Pons (tissue), 1 donor: ENCODE measurements around the gene GDF7.

Source experiments
- DNase-seq: peaks from one replicate; pipeline ENCODE4 v3.0.0-alpha.2; 2016; ENCODE audit warnings: low spot score

Gene GDF7

GRCh38 chr2:20666304-20667150 lies at the start of gene GDF7:
Gene GDF7 (plus strand): TSS chr2:20667144. CDS start chr2:20667240, 96 bp downstream.
- DNase-seq = no peak

DNA sequence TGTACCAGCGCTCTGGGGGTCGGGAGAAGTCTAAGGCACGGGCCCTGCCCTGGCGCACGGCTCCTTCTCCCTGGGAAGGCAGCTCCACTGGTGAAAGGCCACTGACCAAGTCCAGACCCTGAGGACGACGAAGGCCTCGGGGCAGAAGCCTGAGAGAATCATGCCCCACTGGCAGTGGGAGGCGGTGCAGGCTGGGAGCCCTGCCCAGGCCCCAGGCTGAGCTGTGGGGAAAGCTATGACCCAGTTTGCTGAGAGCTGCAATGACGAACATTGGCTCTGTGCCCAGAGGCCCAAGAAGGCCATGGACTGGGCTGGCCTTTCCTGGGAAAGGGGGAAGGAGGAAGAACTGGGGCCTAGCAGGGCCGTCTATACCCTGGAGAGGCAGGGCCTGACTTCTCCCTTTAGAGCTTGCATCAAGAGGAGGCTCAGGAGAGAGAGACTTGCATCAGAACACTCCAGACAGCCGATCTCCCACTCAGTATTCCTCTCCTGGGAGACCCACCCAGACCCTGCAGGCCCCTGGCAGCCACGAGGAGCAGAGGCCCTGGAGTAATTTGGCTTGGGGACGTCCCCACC lies 49.0 kb upstream of the GDF7 start:
- peak; percentile 98 for DNase-seq

DNA sequence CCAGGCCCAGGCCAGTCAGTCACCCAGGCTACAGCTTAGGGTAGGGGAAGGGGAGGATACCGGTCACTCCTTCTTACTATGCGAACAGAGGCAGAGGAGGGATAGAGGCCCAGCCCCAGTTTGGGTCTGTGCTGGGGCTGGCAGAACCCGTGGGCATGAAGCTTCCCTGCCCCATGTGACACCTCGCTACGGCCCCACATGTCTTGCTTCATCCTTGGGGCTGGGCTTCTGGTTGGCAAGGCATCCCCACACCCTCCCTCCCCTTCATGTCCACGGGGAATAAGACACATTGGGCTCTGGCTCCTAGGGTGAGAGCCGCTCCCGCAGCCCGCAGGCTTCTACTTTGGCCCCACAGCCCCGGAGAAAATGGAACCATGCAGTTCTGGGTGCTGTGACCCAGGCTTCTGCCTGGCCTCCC lies 48.5 kb upstream of the GDF7 start:
- DNase-seq = no peak

- DNase-seq = no peak
Measured at GRCh38 chr2:20618886-20619521, 47.9 kb upstream of the GDF7 start.

- DNase-seq = no peak
Measured at GRCh38 chr2:20619624-20620024, 47.3 kb upstream of the GDF7 start.

- DNase-seq = no peak
Measured at GRCh38 chr2:20620271-20620681, 46.7 kb upstream of the GDF7 start.

DNA sequence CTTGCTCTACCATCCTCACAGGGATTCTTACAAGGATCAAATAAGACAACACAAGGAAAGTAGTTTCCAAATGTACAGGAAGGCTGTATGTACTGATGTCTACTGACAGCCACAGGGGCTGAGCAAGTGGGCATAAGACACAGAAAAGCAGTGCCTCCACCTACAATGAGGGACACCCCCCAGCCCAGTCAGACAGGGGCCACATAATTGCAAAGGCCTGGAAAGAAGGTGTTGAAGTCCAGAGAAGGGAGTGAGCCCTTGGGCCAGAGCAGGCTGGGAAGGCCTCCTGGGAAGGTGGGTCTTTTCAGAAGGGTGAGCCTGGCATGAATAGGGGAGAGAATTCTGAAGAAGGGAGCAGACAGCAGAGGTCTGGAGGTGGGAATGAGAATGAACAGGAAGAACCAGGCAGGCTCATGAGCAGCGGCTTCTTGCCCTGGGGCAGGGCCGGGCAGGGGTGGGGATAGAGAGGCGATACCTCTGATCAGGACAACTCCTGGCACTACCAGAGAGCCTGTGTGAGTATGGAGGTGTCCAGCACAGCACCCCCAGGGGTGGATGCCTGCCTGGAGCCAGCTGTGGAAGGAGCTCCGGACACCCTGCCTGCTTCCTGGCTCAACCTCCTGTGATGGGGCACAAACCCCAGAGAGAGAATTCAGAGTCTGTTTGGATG lies 46.1 kb upstream of the GDF7 start:
- no peak for DNase-seq

DNA sequence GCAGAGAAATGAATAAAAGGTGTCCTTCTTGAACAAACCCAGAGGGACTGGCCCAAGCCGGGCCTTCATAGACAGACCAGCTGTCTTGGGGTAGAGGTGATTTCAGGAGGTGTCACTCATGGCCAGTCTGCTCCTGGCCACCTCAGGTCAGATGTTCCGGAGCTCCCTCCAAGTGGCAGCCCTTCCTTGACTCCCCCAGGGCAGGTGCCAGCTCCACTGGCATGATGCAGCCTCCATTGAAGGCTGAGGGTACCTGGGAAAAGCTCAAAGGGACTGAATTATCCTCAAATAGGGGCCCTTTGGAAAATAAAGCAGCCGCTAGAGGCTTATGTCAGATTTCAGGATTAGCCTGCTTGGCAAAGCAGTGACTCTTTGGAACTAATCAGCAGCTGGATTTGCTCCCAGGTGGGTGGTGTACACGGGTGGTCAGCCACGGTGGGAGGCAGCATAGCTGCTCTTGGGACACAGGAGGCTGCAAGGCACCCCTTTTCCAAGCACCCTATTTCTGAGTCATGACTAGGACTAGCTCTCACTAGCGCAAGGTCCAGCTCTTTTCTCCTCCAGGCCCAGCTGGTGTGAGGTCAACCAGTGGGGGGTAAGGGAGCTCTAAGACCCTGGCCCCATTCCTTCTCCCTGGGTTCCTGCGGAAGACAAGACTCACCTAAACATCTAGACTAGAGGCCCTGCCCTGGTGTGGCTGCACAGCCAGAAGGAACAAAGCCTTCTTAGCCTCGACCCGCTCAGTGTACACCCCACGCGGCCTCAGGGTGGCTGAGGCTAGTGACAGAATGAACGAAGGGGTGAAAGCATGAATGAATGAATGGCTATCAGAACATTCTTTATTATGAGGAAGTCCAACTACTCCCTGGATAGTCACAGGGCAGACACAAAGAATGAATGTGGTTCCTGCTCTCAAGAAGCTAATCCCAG lies 45.3 kb upstream of the GDF7 start:
- no peak for DNase-seq

GRCh38 chr2:20622296-20622686 lies 44.7 kb upstream of the GDF7 start:
- DNase-seq = no peak

DNA sequence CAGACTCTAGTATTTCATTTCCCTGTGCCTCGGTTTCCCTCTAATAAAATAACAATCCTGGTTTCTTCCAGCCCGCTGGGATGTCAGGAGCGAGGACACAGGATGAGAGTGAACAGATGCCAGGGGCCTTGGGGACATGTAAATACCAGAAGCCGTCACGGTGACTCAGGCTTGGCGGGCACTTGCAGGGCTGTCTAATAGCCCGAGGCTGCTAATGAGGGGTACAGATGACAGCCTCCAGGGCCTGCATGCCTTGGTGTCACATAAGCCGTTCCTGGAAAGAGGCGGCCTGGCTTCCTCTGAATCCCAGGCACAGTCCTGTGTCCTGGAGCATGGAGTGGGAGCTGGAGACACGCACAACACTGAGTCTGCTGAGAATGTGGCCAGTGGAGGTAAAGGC lies 44.2 kb upstream of the GDF7 start:
- DNase-seq = no peak

DNA sequence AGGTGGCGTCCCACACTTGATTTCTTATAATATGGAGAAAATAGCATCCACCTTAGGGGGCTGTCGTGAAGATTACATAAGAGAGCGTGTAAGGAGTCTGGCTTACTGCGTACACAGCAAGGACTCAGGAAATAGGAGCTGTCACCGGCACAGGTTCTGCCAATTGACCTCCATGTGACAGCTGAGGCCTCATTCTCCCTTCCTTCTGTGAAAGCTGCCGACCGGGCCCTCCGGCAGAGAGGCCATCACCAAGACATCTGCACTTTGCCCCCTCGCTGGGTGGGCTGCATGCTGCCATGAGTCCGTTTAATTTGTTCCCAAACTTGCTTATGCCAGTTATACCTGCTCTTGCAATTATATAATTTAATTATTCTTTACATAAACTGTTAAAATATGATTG lies 43.7 kb upstream of the GDF7 start:
- DNase-seq = no peak

- DNase-seq = no peak
Measured at GRCh38 chr2:20623741-20624155, 43.2 kb upstream of the GDF7 start.

DNA sequence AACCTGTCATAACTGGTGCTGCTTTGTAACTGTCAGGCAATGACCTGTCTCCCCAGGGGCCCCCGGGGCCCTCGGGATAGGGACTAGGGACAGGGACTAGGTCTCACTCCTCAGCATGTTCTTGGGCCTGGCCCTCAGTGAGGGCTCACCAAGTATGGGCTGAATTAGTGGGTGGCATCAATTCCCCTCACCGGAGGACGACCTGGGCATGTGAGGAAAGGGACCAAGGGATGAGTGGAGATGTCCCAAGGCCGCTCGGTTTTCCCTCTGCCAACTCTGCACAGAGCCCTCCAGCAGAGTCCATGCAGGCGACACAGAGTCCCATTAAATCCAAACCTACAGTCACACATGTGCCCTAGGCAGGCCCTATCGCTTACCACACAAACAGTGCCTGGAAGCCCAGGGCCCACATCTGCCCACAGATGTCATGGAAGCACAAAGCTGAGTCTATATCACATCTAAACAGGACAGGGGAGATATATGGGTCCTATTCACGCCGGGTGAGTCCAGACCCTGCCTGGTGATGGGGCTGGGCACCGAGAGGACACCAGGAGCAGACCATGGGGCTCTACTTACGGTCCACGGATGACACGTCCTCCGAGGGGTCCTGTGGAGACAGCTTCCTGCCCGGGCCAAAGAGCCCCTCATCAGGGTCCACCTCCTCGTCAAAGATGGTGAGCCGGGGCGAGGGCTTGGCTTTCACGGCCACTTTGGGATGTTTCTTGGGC lies 42.6 kb upstream of the GDF7 start:
- DNase-seq = no peak

GRCh38 chr2:20624884-20625485 lies 42.0 kb upstream of the GDF7 start:
- DNase-seq = no peak

DNA sequence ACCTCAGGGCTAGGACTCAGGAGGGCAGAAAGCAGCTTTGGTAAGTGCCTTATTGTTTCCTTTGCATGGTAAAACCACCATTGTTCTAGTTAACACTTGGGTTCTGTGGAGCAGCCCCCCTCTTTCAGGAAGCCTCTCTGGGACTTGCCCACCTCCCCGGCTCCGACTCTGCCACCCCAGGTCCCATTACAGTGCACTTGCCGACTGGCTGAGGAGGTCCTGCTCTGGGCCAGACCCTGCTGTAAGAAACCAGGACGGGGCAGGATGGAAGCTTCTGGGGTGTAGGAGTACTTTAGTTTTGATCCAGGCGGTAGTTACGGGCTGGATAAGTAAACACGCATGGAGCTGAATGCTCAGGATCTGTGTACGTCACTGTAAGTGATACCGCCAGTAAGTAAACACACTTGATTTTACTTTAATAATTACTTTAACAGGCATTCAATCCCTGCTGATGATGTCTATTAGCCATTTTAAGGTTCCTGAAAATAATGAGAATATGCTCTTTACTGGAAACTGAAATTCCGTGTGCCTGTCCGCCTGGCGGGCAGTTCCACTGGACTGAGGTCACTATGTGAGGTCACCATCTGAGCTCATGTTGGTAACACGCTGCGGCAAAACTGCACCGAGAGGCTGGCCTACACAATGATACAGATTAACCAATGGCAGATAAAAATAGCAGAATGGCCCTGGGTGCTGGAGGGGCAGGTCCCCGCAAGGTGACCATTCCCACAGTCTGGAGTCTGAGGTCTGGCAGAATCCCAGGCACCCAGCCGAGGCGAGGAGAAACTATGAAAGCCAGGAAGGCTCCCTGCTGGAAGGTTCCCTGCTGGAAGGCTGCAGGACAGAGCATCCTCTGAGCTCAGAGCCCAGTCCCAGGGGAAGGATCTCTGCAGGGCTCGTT lies 41.2 kb upstream of the GDF7 start:
- no peak for DNase-seq

DNA sequence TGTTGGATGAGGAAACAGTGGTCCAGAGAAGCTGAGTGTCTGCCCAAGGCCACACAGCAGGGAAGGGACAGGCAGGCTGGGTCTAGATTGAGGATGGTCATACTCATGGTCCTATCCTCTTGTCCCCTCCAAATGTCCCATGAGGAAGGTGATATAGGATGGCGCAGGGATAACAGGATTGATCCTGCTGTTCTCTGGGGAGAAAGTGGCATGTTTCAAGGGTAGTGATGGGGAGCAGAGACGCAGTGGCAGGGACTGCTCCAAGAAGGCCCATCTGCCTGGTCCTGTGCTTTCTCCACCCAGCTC lies 40.6 kb upstream of the GDF7 start:
- no peak for DNase-seq

DNA sequence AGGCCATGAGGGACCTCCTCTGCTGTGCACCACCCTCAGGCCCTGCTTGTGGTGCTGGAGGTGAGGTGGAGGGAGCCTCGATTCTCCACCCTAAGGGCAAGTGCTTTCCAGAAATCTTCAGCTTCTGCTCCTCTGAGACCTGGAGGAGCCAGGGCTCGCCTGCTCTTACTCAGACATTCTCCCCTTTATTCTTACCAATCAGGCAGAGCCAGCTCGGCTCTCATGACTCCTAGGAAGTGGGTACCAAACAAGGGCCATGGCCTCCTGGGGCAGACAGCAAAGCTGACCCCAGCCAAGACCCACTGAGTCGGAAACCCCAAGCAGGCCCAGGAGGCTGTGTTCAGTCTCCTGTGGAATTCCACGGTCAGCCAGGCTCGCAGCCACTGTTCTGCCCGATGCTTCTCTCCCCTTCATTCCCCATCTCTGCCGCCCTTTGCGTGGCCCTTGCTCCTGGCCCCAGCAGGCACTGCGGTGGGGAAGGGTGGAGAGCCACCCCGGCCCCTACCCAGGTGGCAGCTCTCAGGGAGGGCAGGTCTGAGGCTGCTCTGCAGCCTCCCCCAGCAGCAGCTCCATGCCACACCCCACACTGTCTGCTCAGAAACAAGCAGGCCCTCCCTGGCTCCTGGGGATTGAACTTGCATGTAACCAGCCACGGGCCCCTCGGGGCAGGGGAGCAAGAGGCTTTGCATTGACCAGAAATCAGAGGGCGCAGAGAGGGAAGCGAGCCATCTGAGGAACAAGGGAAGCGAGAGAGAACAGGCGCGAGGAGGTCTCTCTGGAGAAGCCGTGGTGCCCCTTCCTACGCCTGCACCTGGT lies 40.0 kb upstream of the GDF7 start:
- DNase-seq = no peak

DNA sequence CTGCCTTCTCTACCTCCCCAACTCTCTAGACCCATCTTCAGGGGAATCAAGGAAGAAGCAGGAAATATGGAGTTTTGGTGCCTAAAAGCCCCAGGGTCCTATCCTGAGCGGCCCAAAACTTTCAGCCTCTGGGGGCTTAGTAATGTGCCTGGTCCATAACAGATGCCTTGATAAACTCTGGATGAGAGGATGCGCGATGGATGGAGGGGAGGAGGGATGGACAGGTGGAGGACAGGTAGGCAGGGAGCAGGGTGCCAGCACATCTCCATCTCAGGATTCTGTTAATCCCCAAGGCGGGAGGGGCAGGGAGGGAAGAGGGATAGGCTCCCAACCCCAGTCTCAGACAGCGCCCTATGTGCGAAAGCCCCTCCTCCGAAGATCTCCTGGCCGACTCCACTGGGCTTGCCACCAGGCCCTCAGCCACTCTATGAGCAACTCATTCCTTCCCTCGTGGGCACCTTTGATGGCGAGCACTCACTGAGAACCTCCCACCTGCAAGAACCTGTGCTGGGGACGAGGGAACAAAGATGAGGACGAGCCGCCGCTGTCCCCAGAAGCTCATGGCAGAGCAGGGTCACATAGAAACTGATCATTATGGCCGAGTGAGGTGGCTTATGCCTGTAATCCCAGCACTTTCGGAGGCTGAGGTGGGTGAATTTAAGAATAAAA lies 39.1 kb upstream of the GDF7 start:
- DNase-seq = no peak
